Neural cell (in vitro differentiated cells): ENCODE results near the gene GATM.

Experiments used
- TAF1 ChIP-seq: IDR thresholded peaks from 2 replicates; pipeline ENCODE4 v1.6.1; 2012; ENCODE audit warnings: low read depth
- TF ChIP-seq, protein P1 (sequence below): fragments of 450-650 bp; IDR thresholded peaks from 2 replicates; pipeline ENCODE4 v1.5.1; 2014; ENCODE audit warnings: antibody characterized with exemption, mild to moderate bottlenecking, moderate library complexity; ENCODE audit not compliant: poor library complexity, severe bottlenecking
- TF ChIP-seq, protein P2 (sequence below): IDR thresholded peaks from 2 replicates; pipeline ENCODE4 v1.6.1; 2012; ENCODE audit warnings: borderline replicate concordance

DNA sequence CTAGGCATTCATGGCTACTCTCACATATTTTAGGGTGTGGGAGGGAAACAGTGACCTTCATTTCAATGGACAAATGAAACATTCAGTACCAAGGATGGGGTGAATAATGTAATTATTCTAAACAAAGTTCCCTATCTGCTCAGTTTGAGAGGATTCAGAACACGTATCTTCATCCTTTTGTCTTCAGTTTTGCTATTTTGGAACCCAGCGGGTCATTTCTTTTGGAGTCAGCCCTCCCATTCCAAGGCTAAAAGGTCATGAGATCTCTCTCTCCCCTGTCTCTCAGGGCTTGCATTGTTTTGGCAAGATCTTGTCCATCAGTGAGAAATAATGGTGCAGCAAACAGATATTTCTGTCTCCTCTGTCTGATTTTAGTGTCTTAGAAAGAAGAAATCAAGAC lies 16.3 kb upstream of the GATM start:
- TF ChIP-seq, protein P1, sequence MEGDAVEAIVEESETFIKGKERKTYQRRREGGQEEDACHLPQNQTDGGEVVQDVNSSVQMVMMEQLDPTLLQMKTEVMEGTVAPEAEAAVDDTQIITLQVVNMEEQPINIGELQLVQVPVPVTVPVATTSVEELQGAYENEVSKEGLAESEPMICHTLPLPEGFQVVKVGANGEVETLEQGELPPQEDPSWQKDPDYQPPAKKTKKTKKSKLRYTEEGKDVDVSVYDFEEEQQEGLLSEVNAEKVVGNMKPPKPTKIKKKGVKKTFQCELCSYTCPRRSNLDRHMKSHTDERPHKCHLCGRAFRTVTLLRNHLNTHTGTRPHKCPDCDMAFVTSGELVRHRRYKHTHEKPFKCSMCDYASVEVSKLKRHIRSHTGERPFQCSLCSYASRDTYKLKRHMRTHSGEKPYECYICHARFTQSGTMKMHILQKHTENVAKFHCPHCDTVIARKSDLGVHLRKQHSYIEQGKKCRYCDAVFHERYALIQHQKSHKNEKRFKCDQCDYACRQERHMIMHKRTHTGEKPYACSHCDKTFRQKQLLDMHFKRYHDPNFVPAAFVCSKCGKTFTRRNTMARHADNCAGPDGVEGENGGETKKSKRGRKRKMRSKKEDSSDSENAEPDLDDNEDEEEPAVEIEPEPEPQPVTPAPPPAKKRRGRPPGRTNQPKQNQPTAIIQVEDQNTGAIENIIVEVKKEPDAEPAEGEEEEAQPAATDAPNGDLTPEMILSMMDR = no peak
- TF ChIP-seq TAF1 = no peak
- TF ChIP-seq, protein P2, sequence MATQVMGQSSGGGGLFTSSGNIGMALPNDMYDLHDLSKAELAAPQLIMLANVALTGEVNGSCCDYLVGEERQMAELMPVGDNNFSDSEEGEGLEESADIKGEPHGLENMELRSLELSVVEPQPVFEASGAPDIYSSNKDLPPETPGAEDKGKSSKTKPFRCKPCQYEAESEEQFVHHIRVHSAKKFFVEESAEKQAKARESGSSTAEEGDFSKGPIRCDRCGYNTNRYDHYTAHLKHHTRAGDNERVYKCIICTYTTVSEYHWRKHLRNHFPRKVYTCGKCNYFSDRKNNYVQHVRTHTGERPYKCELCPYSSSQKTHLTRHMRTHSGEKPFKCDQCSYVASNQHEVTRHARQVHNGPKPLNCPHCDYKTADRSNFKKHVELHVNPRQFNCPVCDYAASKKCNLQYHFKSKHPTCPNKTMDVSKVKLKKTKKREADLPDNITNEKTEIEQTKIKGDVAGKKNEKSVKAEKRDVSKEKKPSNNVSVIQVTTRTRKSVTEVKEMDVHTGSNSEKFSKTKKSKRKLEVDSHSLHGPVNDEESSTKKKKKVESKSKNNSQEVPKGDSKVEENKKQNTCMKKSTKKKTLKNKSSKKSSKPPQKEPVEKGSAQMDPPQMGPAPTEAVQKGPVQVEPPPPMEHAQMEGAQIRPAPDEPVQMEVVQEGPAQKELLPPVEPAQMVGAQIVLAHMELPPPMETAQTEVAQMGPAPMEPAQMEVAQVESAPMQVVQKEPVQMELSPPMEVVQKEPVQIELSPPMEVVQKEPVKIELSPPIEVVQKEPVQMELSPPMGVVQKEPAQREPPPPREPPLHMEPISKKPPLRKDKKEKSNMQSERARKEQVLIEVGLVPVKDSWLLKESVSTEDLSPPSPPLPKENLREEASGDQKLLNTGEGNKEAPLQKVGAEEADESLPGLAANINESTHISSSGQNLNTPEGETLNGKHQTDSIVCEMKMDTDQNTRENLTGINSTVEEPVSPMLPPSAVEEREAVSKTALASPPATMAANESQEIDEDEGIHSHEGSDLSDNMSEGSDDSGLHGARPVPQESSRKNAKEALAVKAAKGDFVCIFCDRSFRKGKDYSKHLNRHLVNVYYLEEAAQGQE = no peak
